ENCODE measurements around the gene JPH4.
A peak's percentile ranks its signal among the peaks of the same experiment; 100 is the strongest.

Gene JPH4

DNA sequence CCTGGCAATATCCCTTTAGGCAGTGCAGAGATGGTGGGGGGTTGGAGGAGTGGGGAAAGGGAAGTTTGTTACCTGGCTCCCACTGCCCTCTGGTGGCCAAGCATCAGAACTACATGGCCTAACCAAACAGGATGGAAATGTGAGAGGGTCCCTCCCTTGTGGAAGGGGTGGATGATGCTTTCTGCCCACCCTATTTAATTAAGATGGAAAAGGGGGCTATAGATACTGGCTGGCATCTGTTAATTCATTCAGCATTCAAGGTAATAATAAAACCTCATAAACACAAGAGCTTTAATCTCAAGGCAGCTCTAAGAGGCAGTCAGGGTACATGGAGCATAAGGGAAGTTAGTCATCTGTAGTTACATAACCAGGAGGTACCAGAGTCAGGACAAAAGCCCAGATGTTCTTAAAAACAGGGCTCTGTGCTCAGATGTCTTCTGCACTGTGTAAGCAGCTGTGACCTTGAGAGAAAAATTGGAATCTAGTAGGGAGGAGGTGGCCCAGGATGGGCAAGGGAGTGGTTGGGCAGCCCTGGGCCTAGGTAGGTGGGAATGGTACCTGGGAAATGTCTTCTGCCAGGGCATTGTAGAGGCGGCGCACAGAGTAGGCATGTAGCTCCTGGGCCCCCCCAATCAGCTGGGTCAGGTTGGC is 15.6 kb downstream of the JPH4 start:
- Histone ChIP-seq H3K27ac (no peak overlapping the region), H3K4me3 (no peak overlapping the region)
- DNase-seq (ENCODE audit: low spot score), result no peak
- TF ChIP-seq, protein P1, sequence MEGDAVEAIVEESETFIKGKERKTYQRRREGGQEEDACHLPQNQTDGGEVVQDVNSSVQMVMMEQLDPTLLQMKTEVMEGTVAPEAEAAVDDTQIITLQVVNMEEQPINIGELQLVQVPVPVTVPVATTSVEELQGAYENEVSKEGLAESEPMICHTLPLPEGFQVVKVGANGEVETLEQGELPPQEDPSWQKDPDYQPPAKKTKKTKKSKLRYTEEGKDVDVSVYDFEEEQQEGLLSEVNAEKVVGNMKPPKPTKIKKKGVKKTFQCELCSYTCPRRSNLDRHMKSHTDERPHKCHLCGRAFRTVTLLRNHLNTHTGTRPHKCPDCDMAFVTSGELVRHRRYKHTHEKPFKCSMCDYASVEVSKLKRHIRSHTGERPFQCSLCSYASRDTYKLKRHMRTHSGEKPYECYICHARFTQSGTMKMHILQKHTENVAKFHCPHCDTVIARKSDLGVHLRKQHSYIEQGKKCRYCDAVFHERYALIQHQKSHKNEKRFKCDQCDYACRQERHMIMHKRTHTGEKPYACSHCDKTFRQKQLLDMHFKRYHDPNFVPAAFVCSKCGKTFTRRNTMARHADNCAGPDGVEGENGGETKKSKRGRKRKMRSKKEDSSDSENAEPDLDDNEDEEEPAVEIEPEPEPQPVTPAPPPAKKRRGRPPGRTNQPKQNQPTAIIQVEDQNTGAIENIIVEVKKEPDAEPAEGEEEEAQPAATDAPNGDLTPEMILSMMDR (IDR thresholded peaks at IDR 0.05), result peak; percentile 93

DNA sequence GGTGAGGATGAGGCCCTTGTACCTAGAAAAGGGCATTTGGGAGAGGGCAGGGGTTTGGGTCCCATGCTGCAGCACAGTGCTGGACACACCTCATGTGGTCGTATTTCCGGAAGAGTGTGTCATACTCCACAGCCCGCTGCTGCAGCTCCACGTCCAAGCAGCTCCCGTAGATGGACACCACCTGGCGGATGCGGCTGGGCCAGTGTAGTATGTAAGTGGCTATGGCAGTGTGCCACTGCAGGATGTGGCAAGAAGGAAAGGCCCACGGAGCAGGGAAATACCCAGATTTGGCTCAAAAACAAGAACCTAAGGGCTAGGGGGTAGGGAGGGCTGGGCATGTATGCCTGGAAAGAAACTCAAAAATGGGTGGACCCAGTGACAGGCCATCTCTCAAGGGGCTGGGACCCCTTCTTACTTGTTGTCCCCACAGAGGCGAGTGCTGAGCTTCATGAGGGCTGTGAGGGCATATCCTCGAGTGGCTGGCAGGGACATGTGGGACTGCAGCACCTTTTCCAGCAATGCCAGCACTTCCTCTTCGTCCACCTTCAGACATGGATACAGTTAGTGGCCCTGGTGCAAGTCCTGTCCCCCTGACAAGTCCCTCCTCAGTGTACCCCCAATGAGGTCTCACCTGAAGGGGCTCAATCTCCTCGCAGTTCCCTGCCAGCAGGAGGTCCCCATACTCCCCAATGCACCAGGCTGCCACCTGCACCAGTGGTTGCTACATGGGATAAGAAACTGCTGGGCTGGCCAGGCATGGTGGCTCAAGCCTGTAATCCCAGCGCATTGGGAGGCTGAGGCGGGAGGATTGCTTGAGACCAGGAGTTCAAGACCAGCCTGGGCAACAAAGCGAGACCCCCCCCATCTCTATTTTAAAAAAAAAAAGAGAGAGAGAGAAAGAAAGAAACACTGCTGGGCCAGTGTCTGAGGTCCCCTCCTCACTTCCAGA is 16.4 kb downstream of the JPH4 start:
- H3K4me3 ChIP-seq, result no peak overlapping the region
- TF ChIP-seq, protein P1 (IDR thresholded peaks at IDR 0.05), result no peak
- no peak for DNase-seq (ENCODE audit: low spot score)
- H3K27ac ChIP-seq, result no peak overlapping the region

DNA sequence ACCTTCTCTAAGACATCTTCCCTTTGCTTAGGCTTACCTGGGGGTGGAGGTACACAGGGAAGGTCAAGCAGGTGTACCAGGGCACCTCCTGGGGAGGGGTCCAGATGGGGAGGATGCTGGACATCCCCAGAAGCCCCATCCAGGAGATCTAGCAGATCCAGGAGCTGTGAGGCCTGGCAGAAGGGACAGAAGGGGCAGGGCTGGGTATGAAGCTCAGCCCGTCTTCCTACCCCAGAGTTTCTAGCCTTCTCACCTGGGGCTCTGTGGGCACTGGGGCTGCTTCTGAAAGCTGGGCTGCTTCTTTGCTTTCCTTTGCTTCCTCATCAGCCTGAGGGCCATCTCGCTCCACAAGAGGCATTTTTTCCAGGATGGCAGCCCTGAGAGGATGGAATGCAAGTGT is 17.3 kb downstream of the JPH4 start:
- no peak for DNase-seq (ENCODE audit: low spot score)
- H3K27ac ChIP-seq, result no peak overlapping the region
- no peak overlapping the region for H3K4me3 ChIP-seq
- TF ChIP-seq, protein P1 (IDR thresholded peaks at IDR 0.05), result no peak

DNA sequence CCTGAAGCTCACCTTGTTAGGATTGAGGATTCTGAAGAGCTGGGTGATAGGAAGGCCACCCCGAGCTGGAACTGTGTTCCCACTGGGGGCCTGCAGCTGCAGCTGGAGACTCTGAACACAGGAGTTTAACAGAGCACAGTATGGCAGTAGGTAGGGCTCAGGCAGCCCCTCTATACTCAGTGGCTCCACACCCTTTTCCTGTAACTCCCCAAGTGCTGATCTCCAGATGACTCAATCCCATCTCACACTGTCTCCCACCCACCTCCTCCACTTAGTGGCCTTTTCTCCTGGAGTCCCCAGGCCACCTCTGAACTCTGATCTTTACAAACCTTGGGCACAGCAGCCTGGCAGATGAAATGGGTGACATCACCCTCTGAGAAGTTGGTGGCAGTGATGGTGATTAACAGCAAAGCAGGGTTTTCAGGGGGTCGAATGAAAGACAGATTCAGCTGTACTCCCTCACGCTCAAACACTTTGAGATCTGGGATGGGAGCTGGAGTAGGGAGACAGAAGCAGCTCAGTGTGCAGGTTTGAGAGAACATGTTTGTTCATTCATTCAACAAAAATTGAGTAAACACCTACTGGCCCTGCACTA is 18.6 kb downstream of the JPH4 start:
- no peak for DNase-seq (ENCODE audit: low spot score)
- no peak overlapping the region for H3K27ac ChIP-seq
- TF ChIP-seq, protein P1 (IDR thresholded peaks at IDR 0.05), result no peak
- no peak overlapping the region for H3K4me3 ChIP-seq

DNA sequence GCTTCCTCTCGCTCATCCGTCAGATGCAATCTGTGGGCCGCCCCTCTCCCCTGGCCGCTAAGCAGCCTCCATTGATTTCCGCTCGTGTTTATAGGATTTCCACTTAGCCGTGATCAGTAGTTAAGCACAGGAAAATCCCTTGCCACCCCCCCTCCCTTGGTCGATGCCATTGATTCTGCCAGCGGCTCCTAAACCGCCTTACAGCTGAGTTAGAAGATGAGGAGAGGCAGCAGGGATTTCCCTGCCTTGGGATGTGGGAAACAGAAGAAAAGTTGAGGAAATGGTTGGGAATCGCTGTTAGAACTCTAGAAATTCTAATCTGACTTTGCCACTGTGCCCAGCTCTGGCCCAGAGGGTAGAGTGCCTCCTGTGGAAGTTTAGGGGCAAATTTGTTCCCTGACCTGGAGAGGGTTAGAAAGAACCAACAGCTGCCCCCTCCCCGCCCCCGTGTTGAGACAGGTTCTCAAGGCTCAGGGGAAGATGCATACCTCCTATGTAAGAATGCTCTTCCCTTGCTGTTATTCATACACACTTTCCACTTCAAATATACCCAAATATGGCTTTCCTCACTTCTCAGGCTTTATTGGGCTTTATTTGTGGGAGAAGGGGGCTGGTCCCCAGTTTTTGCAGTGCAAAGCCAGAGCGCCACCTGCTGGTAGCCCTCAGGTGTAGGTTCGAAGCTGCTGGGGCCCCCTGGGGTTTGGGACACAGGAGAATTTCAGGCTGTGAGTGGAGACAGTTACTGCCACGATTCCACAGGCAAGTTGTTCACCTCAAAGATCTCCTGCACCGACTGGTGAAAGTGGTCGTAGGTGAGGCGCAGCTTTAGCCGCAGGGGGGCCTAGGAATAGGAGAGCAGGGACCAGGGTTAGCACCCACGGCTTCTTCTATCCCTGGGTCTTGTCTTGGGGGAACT is 19.3 kb downstream of the JPH4 start:
- TF ChIP-seq, protein P1 (IDR thresholded peaks at IDR 0.05), result peak; percentile 81
- H3K27ac ChIP-seq, result no peak overlapping the region
- no peak for DNase-seq (ENCODE audit: low spot score)
- H3K4me3 ChIP-seq, result no peak overlapping the region

DNA sequence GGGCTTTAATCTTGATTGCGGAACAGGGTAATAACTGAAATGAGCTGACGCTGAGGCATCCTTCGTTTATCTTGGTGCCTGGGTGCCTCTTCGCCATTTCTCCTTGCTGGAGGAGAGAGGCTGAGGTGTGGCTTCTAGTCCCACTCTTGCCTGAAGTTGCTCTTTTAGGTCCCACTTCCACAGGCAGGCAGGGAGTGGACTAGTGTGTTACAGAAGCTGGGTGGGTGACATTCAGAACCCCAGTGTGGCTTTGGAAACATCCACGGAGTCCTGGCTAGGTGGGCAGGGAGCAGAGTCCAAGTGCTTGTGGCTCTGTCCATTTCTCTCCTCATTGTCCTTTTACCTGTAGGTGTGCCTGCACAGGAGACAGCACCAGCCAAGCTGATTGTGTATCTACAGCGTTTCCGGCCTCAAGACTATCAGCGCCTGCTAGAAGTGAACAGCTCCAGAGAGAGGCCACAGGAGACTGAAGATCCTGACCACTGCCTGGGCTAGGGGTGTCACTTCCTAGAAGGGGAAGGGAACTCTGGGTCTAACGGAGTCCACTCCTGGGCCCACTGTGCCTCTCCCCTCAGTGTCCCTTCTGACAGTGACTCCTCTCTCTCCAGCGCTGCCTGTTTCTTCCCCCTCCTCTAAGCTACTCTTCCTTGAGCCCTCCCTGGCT is 20.1 kb downstream of the JPH4 start:
- no peak overlapping the region for H3K27ac ChIP-seq
- H3K4me3 ChIP-seq, result no peak overlapping the region
- no peak for DNase-seq (ENCODE audit: low spot score)
- TF ChIP-seq, protein P1 (IDR thresholded peaks at IDR 0.05), result no peak
